HG02885 (cell line): ENCODE measurements around the gene BTBD1.
A peak's percentile ranks its signal among the peaks of the same experiment; 100 is the strongest.

Experiments used
- ATAC-seq: cut with Tn5 transposase; IDR thresholded peaks from one replicate; pipeline ENCODE4 v1.9.1; 2021; ENCODE audit warnings: mild to moderate bottlenecking; ENCODE audit not compliant: unreplicated experiment, poor library complexity

The BTBD1 gene

DNA sequence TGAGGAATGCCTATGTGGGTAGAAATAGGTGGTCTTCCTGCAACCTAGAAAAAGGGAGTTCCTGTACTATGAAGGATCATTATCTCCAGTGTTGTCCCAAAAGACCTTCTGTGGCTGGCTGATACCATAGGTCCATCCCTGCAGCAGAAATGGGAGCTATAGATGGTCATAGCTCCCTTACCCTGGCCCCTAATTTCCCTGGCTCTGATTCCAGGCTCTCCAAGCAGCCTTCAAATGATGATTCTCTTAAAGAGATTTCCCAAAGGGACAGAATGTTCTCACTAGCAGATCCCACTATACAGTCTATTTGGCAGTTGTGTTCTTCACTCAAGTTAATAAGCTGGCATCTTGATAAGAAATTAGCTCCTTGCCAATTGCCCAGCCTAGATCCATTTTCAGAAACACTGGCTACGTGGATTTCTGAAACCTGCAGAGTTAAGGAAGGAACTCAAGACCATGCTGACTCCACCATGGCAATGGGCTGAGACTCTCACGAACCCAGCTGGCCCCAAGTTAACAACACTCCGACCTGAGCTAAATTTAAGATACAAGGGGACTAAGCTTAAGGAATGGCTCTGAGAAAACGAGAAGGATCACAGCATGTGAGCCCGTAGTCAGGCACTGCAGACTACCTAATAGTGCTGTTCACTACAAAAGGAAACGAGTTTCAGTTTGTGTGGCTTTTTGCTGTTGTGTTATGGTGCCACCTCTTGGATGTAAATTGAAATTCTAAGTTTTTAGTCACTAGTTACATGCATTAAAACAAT, 67.0 kb downstream of the BTBD1 start:
- ATAC-seq, result peak; percentile 56

DNA sequence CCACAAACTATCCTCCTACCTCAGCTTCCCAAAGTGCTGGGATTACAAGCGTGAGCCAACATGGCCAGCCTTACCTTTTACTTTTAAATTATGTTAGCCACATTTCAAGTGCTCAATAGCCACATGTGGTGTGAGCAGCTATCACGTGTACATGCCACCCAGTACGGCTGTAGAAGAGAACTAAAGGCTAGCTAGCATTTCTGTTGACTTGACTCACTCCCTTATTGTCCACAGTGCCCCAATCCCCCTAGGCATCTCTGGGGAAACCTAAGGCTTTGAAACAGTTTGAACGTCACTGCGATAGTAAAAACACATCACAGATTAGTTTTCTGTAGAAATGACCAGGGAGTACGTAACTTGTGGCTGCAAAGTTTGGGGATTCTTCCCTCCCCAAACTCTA, 67.6 kb downstream of the BTBD1 start:
- ATAC-seq, result no peak

DNA sequence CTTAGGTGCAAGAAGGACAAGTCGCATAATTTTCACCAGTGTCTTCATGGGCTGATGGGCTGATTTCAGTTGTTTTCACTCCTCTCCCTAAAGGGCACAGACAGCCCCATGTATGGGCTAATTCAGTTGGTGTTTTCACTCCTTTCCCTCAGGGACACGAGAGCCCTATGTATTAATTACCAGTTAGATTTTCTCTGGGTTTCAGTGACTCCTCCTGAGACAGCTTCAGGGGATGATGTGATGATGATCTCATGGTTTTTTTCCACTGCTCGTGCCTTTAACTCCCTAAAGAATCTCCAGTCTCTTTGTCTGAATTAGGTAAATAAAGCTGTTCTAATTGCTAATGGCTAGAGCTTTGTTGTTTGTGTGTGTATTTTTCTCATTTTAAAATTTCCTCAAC, 71.1 kb downstream of the BTBD1 start:
- ATAC-seq, result no peak

DNA sequence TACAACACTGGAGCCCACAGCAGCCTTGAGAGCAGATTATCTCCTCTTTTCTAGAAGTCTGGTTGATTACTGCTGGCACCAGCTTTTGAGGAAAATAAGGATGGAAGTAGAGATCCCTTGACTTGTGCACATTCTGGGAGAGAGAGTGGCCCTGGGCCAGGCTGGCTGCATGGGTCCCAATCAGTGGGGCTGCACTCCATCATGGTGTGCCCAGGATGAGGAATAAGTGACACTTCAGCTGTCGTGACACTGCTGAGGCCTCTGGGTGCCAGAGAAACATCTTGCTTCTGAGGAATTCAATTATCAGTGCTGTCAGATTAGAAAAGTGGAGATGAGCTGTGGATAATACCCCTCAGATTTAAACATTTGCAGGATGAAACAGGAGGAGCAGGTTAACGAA, 72.0 kb downstream of the BTBD1 start:
- no peak for ATAC-seq

DNA sequence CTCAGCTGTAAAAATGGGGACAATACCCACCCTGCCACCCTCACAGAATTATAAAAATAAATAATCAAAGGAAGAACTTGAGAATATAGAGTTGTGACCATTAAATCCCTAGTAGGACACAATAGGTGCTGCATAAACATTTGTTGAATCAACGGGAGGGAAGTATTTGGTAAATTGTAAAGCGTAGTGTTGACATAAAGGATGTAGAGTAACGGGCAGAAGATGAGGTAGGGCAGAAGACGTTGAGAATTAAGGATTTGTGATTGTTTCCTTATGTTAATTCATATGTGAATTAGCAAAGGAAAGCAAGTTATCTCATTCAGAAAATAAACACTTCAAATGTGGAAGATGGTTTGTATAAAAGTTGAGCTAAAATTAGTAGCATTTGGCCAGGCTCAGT, 73.9 kb downstream of the BTBD1 start:
- ATAC-seq, result no peak

DNA sequence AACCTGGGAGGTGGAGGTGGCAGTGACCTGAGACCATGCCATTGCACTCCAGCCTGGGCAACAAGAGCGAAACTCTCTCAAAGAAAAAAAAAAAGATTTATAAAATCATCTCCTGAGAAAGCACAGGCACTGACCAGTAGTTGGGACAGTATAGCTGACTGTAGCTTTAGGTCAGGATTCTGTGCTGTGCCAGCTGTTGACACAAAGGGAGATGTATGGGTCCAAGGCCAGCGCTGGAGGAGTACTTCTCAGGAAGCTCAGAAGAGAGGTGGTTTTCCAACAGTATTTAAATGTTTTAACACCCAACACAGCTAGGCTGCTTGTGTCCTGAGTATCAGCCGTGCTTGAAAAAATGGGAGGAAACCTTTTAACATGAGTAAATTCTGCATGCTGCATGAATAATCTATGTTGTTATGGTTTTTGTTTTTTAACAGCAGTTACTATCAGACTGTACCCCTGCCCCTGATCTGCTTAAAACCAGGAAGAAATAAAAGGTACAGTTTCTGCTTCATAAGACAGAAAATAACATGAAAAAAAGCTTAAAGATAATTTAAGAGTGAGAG, 74.5 kb downstream of the BTBD1 start:
- ATAC-seq, result no peak

DNA sequence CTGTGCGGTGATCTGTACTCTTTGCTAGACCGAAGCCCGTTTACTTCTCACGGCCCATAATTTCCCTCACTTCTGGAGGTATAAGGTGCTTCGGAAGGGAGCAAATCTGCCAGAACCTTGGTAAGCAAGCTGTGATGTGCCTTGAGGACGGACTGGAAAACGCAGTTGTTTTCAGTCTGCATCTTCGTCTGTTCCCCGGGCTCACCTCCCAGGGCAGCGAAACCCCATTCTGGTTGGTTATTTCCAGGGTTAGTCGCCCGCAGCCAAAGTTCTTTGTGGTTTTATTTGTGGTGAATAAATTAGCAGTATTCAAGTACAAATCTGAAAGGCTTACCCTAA, 80.6 kb downstream of the BTBD1 start:
- peak; percentile 33 for ATAC-seq

DNA sequence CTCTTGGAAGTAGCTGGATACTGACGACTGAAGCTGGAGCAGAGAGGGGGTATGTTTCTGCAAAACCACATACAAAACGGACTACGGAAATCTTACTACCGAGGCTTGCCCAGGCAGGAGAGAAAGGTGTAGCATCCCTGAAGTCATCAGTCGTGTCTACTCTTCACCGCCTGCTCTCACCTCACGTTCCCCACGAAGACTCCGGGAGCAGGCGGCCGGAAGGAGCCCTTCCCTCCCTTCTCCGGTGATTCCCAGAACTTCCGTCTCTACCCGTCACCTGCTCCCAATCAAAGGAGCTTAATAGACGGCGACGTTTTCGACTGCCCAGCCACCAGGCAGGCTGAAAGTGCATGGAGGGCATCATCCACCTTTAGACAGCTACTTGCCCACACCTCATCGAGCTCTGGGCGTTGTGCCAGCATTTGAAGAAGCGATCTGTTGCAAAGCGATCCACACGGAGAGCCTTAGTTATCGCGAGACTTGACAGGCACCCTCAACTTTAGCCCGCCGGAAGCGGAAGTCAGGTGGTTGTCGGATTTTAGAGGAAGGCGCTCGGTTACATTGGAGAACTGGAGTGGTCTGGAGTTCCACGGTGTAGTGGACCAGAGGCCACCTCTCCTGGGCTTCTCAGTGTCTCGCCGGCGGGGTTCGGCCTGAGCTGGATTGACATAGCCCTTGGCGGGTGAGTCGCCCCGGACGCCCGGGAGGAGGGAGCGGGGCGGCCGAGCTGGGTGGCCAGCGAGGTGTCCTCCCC, 81.2 kb downstream of the BTBD1 start, which contains the start of gene RAMAC:
Gene RAMAC, plus strand, starts transcription at position 523 of the 754 bp plus-strand sequence. CDS start 2,809 bp downstream, outside the sequence.
- ATAC-seq, result peak; percentile 96

DNA sequence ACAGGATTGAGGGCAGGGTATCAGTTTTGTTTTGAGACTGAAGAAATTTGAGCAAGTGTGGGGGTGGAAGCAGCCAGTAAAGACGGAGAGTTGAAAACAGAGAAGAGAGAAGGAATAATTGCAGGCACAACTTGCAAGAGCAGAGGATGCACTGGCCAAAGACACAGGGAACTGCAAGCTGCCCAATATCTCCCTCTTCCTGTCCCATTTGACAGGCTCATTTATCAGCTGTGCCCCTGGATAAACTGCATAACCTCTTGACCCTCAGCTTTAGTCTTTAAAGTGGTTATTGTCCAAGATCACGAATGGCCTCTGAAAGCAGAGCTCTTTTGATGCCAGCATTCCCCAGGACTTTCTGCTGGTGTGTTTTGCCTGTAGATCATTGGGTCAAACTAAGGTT, 86.1 kb downstream of the BTBD1 start:
- ATAC-seq, result no peak

DNA sequence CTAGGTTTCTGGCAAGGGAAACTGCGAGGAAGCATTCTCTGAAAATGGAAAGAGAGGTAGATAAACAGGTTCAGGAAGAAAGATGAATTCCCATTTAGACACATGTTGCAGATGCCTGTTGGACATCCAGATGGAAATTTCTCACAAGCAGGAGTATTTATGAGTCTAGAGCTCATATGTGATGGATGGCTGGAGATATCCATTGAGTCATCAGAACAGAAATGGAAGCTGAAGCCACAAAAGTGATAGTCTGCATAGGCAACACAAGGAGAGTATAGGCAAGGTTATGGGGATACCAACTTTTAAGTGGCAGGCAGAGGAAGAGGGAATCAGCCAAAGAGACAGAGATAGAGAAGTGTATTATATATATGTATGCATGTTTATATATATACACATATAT, 87.3 kb downstream of the BTBD1 start:
- ATAC-seq, result no peak

DNA sequence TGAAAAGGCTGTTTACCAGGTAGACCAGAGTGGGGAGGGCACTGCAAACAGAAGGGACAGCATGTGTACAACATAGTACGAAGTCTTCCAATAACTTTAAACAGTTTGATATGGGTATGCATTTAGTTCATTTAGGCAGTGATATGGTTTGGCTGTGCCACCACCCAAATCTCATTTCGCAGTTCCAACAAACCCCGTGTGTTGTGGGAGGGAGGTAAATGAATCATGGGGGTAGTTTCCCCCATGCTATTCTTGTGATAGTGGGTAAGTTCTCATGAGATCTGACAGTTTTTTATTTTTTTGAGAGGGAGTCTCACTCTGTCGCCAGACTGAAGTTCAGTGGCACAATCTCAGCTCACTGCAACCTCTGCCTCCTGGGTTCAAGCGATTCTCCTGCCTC, 88.6 kb downstream of the BTBD1 start:
- ATAC-seq, result no peak

DNA sequence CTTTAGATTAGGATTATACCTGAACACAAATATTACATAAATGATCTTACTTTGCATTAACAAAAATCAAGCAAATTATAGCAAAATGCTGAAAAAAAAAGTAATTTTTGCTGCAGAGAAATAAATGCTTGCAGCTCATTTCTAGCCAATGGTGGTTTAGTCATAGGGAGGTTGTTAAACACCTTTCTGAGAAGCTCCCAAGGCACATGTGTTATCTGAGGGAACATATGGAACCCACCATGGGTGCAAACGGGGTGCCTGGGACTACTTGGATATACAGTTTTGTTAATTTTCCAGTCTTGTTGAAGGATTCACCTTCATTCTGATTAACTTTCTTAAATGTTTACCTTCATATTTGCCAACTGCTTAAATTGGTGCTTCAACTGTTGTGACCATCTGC, 90.0 kb downstream of the BTBD1 start:
- no peak for ATAC-seq

DNA sequence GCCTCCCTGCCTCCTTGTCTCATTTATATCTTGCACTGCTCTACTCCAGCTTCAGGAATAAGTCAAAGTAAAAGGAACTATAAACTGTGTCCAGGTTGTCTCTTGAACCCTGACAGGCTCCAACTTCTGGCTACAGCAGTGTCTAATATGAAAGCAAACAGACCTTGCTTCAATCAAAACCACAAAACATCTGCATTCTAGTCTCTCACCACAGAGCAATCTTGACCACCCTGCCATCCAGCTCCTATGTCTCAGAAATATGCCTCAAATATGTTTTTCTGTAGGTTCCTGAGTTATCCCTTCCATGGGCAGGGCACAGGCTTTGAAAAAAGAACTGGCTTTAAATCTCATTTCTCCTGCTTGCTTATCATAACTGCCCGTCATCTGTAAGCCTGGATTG, 94.1 kb downstream of the BTBD1 start:
- ATAC-seq, result no peak

DNA sequence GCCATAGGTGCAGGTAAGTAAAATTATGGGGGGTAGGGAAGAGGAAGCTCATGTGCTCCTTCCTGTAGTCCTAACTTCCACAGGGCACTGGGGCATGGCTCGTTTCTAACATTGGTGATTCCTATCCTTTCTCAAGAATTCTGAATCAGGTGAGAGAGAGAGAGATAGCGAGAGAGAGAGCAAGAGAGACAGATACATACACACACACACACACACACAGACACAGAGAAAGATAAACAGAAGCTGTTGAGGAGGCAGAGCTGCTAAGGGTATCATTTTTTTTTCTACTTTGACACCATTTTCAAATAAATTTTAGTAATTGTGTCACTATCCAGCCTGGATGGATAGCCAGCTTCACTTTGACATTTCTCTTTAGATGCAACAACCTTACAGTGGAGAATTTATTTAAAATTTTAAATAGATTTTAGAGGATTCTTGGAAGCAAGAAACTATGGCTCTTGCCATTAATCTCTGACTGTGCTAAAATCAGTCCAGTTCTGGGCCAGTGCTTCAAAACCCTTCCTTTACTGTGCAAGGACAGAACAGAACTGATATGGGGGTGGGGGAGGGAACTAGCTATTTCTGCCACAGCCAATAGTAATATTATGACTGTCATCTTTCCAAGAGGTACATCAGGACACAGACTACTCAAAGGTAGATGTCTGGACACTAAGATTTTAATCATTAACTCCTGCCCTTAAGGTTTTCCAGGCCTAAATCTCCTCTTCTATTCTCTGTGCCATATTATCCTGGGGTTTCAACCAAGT, 95.7 kb downstream of the BTBD1 start:
- ATAC-seq, result no peak

DNA sequence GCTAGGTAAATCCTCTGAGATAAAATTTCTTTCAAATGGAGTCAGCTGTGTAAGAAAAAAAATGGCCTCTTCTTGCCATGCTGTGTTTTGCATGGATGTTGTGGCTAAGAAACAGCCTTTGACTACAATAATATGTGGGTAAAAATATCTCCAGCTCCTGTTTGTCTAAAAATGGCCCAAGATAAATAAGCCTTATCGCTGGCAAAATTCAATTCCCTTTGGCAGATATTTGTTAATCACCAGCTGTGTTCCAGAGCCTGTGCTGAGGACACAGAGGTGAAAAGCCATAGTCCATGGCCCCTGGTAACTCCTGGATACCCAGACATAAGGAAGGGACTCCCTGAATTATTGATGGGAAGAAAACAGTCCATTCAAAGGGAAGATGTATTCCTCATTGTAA, 96.4 kb downstream of the BTBD1 start:
- ATAC-seq, result no peak

DNA sequence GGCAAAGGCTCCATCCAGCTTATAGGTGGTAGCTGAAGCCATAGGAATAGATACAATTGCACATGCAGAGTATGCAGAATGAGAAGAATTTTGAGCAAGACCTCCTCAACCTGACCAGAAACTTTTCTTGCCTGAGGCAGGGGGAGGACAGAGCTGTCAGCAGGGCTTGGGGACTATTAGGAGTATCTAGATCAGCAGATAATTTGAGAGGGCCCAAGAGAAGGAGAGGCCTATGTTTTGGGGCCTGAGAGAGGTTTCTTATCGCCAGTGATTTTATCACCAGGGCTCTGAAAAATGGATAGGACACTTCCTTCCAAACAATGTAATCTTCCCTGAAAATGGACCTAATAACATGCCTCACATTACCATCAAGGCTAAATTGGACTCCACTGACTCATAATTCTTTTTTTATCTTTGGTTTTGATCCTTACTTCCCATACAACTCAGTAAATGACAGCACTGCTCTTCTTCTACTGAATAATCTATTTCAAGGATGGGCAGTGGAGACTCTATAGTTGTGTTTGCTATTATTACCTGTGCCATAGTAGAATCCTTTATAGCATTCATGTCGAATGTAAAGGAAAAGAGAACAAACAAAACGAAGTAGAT, 96.9 kb downstream of the BTBD1 start:
- no peak for ATAC-seq

DNA sequence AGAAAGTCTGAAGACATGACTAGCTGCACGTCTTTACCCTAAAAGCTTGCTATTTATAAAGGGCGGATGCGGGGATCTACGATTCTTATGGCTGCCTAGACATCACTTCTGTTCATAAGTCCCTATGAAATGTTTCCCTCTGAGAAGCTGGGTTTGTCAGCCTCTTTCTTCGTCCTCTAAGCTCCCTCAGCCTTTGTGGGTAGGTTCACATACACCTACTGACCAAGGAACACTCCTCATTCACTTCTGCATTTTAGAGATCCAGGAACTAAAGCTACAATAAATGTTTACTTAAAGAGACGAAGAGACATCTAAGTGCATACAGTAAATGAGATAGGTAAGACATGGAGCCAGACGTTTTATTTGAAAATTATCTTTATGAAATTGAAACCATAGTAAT, 97.7 kb downstream of the BTBD1 start:
- no peak for ATAC-seq

DNA sequence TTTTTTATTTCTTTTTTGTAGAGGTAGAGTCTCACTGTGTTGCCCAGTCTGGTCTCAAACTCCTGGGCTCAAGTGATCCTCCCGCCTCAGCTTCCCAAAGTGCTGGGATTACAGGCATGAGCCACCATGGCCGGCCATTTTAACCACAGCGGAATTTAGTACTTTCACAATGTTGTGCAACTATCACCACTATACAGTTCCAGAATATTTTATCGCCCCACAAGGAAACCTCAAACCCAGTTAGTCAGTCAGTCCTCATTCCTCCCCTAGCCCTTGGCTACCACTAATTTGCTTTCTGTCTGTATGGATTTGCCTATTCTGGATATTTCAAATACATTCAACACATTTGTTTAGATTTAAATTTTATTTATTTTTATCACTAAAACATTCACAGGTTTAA, 99.0 kb downstream of the BTBD1 start:
- no peak for ATAC-seq

DNA sequence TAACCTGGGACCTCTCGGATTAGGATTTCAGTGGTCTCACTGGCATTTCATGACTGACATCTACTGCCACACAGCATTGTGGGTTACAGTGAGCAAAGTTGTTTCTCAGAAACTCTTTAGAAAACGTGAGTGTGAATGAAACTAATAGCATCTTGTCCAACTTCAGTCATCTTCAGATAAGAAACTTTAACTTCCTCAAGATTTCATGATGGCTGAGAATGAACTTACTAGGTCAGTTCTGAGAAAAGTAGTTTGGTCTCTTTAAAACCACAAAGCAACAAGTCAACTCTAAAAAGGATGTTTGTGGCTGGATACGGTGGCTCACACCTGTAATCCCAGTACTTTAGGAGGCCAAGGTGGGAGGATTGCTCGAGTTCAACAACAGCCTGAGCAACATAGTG, 100.4 kb downstream of the BTBD1 start:
- ATAC-seq, result peak; percentile 81
